ENCODE data around the gene AIM2. TPM values are rescaled to one million over a fixed set of nuclear protein-coding genes. Genes with fewer than 3 reads are reported as not detected.

The AIM2 gene
- total and polyA plus RNA-seq, 10 of the 15 experiments (the other 5 are each of a cell fraction or from before 2014, with no cell fraction given), result 7.9 to 35.7 (median 12.8) TPM

DNA sequence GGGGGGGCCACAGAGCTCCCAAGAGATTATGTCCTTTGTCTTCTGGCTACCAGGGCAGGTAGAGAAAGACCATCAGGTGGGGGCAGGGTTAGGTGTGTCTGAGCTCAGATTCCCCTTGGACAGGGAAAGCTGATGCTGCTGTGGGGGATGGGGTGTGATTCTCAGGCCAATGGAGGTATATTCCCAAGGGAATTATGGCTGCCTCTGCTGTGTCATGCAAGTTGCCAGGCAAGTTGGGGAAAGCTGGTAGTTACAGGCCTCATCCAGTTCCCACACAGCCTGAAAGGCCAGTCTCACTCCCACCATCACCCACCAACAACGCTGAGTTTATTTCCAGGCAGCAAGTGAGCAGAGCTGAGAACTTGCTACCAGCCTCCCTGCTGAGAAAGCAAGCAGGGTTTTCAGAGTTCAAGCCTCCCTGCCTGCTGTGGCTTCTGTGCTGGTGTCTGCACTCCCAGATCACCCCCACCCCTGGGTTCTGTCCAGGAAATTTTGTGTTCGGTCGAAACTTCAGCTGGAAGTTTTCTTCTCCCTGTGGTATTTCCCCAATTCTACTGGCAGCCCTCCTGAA is 45.6 kb downstream of the AIM2 start:
- DNase-seq (ENCODE audit: low read depth, low spot score) (no peak), ATAC-seq (no peak; the same call in 2 of the 3 replicates), FAIRE-seq (no peak)
- peaks cover 51% of the 10 kb centered on the region for H3K79me2 ChIP-seq (ENCODE audit: control insufficient read depth, insufficient read depth, low read length)
- no peaks in the 10 kb centered on the region for H3K27me3 ChIP-seq (replicated peaks in 1 of 2; ENCODE audit: control insufficient read depth in 2 of 2, insufficient read depth in 2 of 2, low read length in 1 of 2)
- no peak overlapping the region for H3K9ac ChIP-seq (ENCODE audit: control insufficient read depth, insufficient read depth, low read length)
- no peaks in the 10 kb centered on the region; the same call in 2 of the 3 replicates for H3K9me3 ChIP-seq (replicated peaks; ENCODE audit: control insufficient read depth, insufficient read depth, low read length)
- ChIA-PET CTCF (interaction anchor here (0.7 to 1.2 kb wide), 3 partner anchors 15 to 42 kb away, joined by 3 read pairs; no protein-coding TSS in a partner anchor), RAD21 (ENCODE audit: unreplicated experiment) (interaction anchor here (1.3 kb wide), 1 partner anchor 9 kb away, joined by 4 read pairs; no protein-coding TSS in a partner anchor), POLR2A (interaction anchor here (1.5 kb wide), 1 partner anchor 9 kb away, joined by 5 read pairs; no protein-coding TSS in a partner anchor), SMC1A (ENCODE audit: uncharacterized antibody, unreplicated experiment) (interaction anchor here (0.9 to 3.1 kb wide), 7 partner anchors 9 to 45 kb away, joined by 3 to 10 read pairs (median 4); partner anchors contain the start of gene AIM2)
- WGBS (ENCODE audit: insufficient coverage, insufficient replicate concordance, low lambda C conversion rate, missing lambda C conversion rate), result 100% methylated on average over 3 of the region's 3 CpGs
- no peak overlapping the region for H2AFZ ChIP-seq (ENCODE audit: control insufficient read depth, low read depth, low read length)
- H4K20me1 ChIP-seq (ENCODE audit: control insufficient read depth, insufficient read depth), result peaks cover 5% of the 10 kb centered on the region; the same call in 1 of the 2 replicates
- intact Hi-C loops (cut with micrococcal nuclease; ENCODE audit: unreplicated experiment) (no loop called here), in situ Hi-C loops (cut with MboI) (loop anchor here (25.0 kb wide), 1 partner anchor 1306 kb away; the partner anchor contains the start of genes COPA and NCSTN)
- H3K27ac ChIP-seq (ENCODE audit: control insufficient read depth, insufficient read depth), result no peak overlapping the region
- H3K4me2 ChIP-seq (ENCODE audit: control insufficient read depth, insufficient read depth), result no peak overlapping the region
- no peak for TF ChIP-seq EGR1 (IDR thresholded peaks at IDR 0.05; ENCODE audit: borderline replicate concordance in 1 of 2, low read depth in 2 of 2, low read length in 2 of 2)
- TF ChIP-seq MEF2B (IDR thresholded peaks at IDR 0.05; ENCODE audit: partially characterized antibody, poor library complexity, severe bottlenecking), result peak; percentile 53
- H3K4me1 ChIP-seq (ENCODE audit: control insufficient read depth, insufficient read depth, low read length), result no peaks in the 10 kb centered on the region
- H3K4me3 ChIP-seq, result no peak overlapping the region
- peaks cover 13 to 44% of the 10 kb centered on the region in 2 experiments for H3K36me3 ChIP-seq (ENCODE audit: control insufficient read depth in 2 of 2, insufficient read depth in 2 of 2, low read length in 1 of 2)
- no TSS peak for BruUV-seq (replicated peaks)

GRCh38 chr1:159030311-159030710 is 46.3 kb downstream of the AIM2 start:
- no TSS peak for BruUV-seq (replicated peaks)
- no peak overlapping the region for H3K9ac ChIP-seq (ENCODE audit: control insufficient read depth, insufficient read depth, low read length)
- H3K4me2 ChIP-seq (ENCODE audit: control insufficient read depth, insufficient read depth), result no peak overlapping the region
- ChIA-PET RAD21 (ENCODE audit: unreplicated experiment) (interaction anchor here (1.3 kb wide), 1 partner anchor 10 kb away, joined by 4 read pairs; no protein-coding TSS in a partner anchor), CTCF (interaction anchor here (0.7 to 1.2 kb wide), 2 partner anchors 17 to 42 kb away, joined by 3 read pairs; no protein-coding TSS in a partner anchor), POLR2A (interaction anchor here (0.9 to 1.5 kb wide), 2 partner anchors 10 to 28 kb away, joined by 5 to 6 read pairs; no protein-coding TSS in a partner anchor), SMC1A (ENCODE audit: uncharacterized antibody, unreplicated experiment) (interaction anchor here (0.9 to 3.1 kb wide), 9 partner anchors 10 to 46 kb away, joined by 3 to 10 read pairs (median 4); partner anchors contain the start of gene AIM2)
- H3K9me3 ChIP-seq (replicated peaks; ENCODE audit: control insufficient read depth, insufficient read depth, low read length), result no peaks in the 10 kb centered on the region; the same call in 2 of the 3 replicates
- H3K4me3 ChIP-seq, result no peak overlapping the region
- no peaks in the 10 kb centered on the region for H3K4me1 ChIP-seq (ENCODE audit: control insufficient read depth, insufficient read depth, low read length)
- H3K27me3 ChIP-seq (replicated peaks in 1 of 2; ENCODE audit: control insufficient read depth in 2 of 2, insufficient read depth in 2 of 2, low read length in 1 of 2), result no peaks in the 10 kb centered on the region
- DNase-seq (ENCODE audit: low read depth, low spot score) (no peak), FAIRE-seq (no peak), ATAC-seq (no peak)
- in situ Hi-C loops (cut with MboI), result loop anchor here (25.0 kb wide), 1 partner anchor 1307 kb away; the partner anchor contains the start of genes COPA and NCSTN
- no peak overlapping the region for H3K27ac ChIP-seq (ENCODE audit: control insufficient read depth, insufficient read depth)
- H2AFZ ChIP-seq (ENCODE audit: control insufficient read depth, low read depth, low read length), result no peak overlapping the region
- H3K79me2 ChIP-seq (ENCODE audit: control insufficient read depth, insufficient read depth, low read length), result peaks cover 57% of the 10 kb centered on the region
- 100% methylated on average over 1 of the region's 1 CpG for WGBS (ENCODE audit: insufficient coverage, insufficient replicate concordance, low lambda C conversion rate, missing lambda C conversion rate)
- H4K20me1 ChIP-seq (ENCODE audit: control insufficient read depth, insufficient read depth), result peaks cover 5% of the 10 kb centered on the region; the same call in 1 of the 2 replicates
- peaks cover 13 to 43% of the 10 kb centered on the region in 2 experiments for H3K36me3 ChIP-seq (ENCODE audit: control insufficient read depth in 2 of 2, insufficient read depth in 2 of 2, low read length in 1 of 2)
- intact Hi-C loops (cut with micrococcal nuclease; ENCODE audit: unreplicated experiment), result no loop called here
- TF ChIP-seq SMAD1 (IDR thresholded peaks at IDR 0.05; ENCODE audit: low read depth, partially characterized antibody), result no peak
- TF ChIP-seq CUX1 (IDR thresholded peaks at IDR 0.05; ENCODE audit: insufficient replicate concordance, low read depth, low read length), result no peak
- TF ChIP-seq SPI1 (IDR thresholded peaks at IDR 0.05; ENCODE audit: borderline replicate concordance, insufficient read depth, low read depth, low read length), result no peak
- TF ChIP-seq KAT2A (conservative IDR thresholded peaks at IDR 0.05; ENCODE audit: control insufficient read depth, low read depth, low read length), result no peak
- no peak for TF ChIP-seq IKZF2 (IDR thresholded peaks at IDR 0.05)

Measured in GM12878 (cell line).